CD4-positive, alpha-beta T cell treated with Interleukin-12 subunit alpha and Interleukin-12 subunit beta, for 1 hour (primary cell): ENCODE measurements around the gene DISC1.

Experiments used
- DNase-seq: peaks from one replicate; pipeline ENCODE4 v3.0.0-alpha.2; 2020

DISC1 gene

DNA sequence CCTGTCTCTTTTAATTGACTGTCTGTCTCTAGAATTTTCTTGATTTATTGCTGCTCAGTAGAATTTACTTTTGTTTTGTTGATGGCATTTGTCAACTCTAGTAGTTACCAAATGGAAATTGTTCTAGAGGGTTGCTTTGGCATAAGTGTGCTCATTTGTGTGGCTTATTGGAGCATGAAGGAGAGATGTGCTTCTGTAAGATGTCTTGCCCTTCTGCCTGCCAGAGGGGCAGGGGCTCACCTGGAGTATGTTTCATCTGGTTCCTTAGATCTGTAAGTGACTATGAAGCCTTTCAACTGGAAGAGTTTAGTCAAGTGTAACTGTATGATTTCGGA is 345.5 kb downstream of the DISC1 start:
- no peak for DNase-seq

- no peak for DNase-seq
These were observed 347.2 kb downstream of the DISC1 start for GRCh38 chr1:231973830-231974229.

GRCh38 chr1:231976231-231976630 is 349.6 kb downstream of the DISC1 start:
- DNase-seq, result no peak

DNA sequence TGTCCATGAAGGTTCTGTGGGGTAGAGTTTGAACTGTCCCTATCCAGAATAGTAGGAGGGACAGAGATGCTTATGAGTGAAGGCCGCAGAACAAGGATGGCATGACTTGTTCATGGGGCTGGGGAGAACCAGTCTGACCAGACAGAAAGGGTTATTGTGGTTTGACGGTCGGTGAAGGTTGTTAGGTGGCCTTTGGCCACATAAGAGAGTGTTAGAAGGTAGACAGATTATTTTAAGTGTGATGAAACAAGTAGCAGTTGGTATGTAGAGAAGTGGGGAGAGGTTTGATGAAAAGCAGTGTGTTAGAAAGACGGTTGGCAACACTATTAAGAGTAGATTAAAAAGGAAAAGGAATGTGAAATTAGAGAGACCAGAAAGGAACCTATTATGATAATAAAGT is 355.1 kb downstream of the DISC1 start:
- DNase-seq, result no peak

- no peak for DNase-seq
These were observed 356.4 kb downstream of the DISC1 start for GRCh38 chr1:231982871-231983587.

DNA sequence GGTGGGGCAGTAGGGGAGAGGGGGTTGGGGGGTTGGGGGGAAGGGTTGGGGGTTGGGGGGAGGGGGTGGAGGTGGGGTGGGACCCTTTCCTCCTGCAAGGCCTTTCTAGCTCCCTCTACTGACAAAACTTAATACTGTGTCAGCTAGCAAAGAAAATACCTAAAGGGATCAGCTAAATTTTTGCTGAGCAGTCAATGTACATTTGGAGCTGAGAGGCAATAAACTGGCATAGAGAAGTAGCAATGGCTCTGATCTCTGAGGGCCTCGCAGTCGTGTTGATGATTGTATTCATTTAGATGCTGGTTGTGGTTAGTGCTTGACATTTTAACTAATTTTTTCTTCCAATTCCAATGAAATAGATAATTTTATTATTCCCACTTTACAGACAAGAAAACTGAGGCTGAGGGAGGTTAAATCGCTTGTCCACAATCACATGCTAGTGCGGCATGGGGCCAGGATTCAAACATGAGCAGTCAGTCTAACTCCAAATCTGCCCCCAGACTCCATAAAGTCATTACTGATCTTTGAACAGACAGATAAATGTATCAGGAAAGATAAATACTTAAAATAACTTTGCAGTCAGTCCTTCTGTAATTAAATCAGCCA is 357.1 kb downstream of the DISC1 start:
- no peak for DNase-seq

DNA sequence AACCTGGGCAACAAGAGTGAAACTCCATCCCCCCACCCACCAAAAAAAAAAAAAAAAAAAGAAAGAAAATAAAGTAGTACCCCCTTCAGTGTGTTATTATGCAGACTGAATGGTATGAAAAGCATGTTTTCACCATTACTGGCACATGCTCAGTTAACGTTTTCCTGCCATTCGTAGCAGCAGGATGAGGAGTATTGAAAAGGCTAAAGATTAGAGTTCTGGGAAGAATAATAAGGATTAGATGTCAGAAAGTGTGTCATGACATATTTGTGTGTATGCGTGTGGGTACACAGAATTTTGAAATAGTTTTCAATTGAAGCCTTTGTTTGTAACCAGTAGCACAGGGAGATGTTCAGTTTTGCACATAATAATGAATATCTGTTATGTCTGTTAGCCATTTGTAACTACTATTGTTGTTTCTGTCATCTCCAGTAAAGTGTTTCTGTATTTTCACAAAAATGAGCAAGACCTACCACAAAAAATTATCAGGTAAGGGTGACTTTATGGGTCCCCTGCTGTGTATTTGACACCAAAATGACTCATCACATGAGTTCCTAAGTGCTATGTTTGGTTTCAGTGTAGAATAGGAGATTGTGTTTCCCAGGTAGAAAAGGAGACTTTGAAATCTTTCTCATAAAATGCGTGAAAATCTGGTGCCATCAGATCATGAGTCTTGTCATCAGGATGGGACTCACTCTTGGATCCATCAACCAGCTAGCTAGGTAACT is 358.9 kb downstream of the DISC1 start:
- DNase-seq, result no peak

GRCh38 chr1:231986631-231987336 is 360.2 kb downstream of the DISC1 start:
- DNase-seq, result no peak

GRCh38 chr1:231990388-231990787 is 363.8 kb downstream of the DISC1 start:
- DNase-seq, result no peak

- no peak for DNase-seq
These were observed 364.6 kb downstream of the DISC1 start for GRCh38 chr1:231991231-231991630.

DNA sequence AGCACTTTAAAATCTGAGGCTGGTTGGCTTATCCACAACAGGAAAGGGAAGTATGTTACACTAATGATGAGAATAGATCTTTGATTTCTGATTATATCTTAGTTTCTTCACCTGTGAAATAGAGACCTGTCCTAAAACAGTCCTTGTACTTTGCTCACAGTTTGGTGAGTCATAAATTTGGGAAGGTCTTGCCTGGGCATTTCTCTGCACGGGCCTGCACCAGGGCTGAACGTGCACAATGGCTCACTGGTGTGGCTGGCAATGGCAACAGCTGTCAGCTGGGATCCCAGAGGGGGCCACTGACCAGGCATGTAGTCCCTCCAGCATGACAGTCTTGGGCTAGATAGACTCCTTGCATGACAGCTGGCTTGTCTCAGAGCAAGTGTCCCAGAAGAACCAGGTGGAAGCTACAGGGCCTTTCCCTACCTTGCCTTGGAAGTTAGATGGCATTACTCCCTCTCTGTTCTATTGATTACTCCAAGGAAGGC is 367.4 kb downstream of the DISC1 start:
- DNase-seq, result no peak

- no peak for DNase-seq
These were observed 372.2 kb downstream of the DISC1 start for GRCh38 chr1:231998791-231999190.

GRCh38 chr1:232005300-232005699 is 378.7 kb downstream of the DISC1 start:
- DNase-seq, result no peak

GRCh38 chr1:232009741-232010140 is 383.2 kb downstream of the DISC1 start:
- no peak for DNase-seq

DNA sequence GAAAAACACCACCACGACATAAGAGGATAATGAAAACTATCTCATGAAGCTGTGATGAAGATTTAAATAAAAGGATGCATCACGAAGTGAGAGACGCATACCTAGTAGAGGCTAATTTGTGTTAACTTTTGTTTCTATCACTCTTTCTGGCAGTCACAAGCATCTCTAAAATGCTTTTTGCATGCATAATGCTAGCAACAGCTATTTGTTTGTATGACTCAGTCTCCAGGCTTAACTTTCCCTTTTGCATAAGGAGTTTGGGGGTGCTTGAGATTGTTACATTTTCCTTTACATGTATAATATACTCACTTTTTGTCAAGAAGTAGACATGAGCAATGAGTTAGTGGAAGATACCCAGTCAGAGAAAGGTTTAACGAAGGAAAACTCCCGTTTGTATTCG is 385.4 kb downstream of the DISC1 start:
- no peak for DNase-seq

- DNase-seq, result no peak
These were observed 386.3 kb downstream of the DISC1 start for GRCh38 chr1:232012773-232013386.

- DNase-seq, result no peak
These were observed 388.4 kb downstream of the DISC1 start for GRCh38 chr1:232014941-232015340.

DNA sequence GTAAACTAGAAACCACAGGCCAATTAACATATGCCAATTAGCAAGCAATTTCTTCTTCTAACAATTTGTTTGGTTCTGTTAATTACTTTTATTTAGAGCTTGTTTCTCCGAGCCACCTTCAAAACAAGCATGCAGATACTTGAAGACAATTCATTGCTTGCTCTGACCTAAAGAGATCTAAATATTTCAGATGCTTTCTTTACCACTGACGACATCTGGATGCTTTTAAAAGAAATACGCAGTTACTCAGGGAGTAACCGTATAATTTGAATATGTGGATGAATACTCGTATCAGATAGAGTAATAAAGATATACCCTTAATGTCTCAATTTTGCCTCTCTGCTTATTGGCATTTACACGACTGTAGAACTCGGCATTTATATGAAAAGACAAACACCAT is 390.0 kb downstream of the DISC1 start:
- no peak for DNase-seq

DNA sequence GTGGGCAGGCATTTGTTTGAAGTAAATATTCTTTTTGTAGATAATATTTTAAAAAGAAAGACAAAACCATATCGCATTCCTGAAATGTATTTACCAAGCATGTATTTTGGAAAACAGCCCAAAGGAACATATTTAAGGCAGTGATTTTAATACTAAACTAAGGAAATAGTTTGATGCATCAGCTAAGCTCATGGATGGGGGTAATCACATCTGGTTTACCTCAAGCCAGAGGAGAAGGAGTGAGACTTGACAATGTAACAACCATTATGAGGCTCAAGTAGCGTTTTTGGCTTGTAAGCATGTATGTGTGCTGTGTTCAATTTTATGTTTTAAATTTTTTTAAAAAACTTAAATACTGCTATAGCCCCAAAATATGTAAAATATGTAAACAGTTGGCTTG is 390.5 kb downstream of the DISC1 start:
- DNase-seq, result no peak

- no peak for DNase-seq
These were observed 391.2 kb downstream of the DISC1 start for GRCh38 chr1:232017759-232018158.

DNA sequence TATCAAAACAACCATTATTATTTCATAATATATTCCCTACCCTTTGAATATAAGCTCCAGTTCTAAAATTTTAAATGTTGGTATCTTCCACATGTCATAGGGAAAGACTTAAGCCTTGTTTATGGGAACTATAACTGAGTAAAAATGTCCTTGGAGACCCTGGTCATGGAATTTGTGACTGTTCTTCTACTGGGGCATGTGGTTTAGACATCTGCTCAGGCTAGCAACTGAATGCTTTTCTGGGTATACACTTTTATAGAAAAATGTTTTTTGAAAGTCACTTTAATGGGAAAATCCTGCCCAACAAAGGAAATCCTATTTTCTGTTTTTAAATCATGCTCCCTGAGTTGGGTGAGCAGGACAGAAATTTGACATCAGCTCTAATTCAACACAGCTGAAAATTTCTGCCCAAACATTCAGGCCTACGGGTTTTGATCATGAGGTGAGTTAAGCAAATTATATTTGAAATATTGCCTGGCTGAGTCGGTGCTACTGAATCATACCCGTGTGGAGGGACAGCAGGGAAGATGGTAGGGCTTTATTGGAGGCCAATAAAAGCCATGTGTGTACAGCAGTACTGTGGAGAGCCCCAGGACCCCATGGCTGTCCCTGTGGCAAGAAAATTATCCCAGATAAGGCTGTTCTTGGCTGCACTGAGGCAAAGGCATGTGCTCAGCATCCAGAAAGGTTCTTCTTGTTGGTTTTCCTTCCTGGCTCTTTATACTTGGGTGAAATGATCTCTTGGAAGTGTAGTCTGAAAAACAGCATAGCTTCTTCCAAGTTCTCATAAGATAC is 391.8 kb downstream of the DISC1 start:
- DNase-seq, result no peak

DNA sequence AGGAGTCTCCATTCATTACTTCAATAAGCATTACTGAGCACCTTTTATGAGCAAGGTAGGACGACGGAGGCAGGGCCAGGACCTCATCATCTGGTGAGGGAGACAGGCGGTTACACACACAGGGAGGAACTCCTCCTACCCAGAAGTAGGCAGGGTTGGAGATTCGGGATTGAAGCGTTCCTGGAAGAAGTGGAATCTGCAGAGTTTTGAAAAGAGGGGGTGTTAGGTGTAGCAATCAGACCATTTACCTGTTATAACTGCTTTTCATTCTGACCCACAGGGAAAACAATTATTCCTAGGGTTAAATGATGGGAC is 392.4 kb downstream of the DISC1 start:
- DNase-seq, result no peak
